RPMI7951 (cell line): ENCODE data around the gene BPIFB3. TPM values are rescaled to one million over a fixed set of nuclear protein-coding genes. Genes with fewer than 3 reads are reported as not detected.
"Not testable (repeated sequence)": the region's sequence is repeated elsewhere in the genome, so short reads cannot be mapped to it uniquely, and the experiment has no call there.

Source experiments
- DNase-seq: peaks from one replicate; pipeline ENCODE4 v3.0.0-alpha.2; 2012; ENCODE audit warnings: low read depth
- total RNA-seq: library from RNA; depleted of rRNA; stranded (reverse); fragments of >200 nt; shearing (Covaris generic); gene quantifications from 2 replicates; pipeline ENCODE4 v1.2.3, GENCODE V29; 2014; rRNA removed

The BPIFB3 gene
- total RNA-seq, 1 experiment from 2014 or later: not detected

DNA sequence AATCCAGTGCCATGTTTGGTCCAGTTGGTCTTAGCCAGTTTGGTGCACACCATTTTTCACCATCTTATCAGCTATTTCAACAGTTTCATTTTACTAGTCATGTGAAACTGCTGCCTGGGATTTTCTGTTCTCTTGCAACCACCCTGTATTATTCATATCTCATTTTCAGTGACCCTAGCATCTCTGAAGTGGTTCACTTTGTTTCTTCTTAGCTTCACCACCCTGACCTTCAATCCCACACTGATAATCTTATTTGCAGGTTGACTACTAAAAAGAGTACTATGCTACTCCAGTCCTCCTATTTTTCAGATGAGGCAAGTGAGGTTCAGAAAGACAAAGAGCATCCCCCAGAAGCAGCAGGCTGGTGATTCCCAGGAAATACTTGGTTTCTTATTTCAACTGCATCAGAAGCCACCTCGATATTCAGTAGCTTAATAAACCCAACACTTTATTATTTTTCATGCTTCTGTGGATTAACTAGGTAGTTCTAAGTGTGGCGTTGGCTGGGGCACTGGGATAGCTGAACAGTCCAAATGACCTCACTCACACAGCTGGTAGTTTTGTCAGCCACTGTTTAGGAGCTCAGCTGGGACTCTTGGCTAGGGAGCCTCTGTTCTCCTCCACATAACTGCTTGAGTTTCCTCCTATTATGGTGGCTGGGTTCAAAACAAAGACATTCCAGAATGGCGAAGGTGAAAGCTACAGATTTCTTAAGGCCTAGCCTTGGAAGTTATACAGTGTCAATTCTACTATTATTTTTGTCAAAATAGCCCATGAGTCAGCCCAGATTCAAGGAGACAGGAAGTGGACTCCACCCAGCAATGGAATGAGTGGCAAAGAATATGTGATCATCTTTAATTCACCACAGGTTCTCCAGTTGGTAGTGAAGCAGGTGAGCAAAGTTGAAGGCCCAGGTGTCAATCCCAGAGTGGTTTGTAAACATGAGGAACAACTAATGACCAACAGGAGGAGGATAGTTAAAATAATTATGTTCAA lies 66.3 kb downstream of the BPIFB3 start:
- DNase-seq: peak; percentile 16

GRCh38 chr20:33120934-33121333 lies 67.2 kb downstream of the BPIFB3 start:
- DNase-seq: no peak

DNA sequence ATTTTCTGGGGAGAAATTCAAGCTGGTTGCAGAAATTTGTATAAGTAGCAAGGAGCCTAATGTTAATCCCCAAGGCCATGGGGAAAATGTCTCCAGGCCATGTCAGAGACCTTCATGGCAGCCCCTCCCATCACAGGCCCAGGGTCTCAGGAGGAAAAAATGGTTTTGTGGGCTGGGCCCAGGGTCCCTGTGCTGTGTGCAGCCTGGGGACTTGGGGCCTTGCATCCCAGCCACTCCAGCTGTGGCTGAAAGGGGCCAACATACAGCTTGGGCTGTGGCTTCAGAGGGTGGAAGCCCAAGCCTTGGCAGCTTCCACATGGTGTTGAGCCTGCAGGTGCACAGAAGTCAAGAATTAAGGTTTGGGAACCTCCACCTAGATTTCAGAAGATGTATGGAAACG lies 68.6 kb downstream of the BPIFB3 start:
- DNase-seq: not testable (repeated sequence)

Other genes with a start within 250 kb of the BPIFB3 start
- gene MAPRE1, start 233.9 kb upstream of the BPIFB3 start, total RNA-seq: 190 and 215 TPM in 2 replicates
- gene EFCAB8, start 195.0 kb upstream of the BPIFB3 start, total RNA-seq: 0.10 and 1.1 TPM in 2 replicates
- gene SUN5, start 49.5 kb upstream of the BPIFB3 start, total RNA-seq: not detected in 2 replicates
- not detected in 2 replicates for gene BPIFB2, start 46.2 kb upstream of the BPIFB3 start, total RNA-seq
- gene BPIFB6, start 22.3 kb upstream of the BPIFB3 start, total RNA-seq: not detected in 2 replicates
- not detected in 2 replicates for gene BPIFB4, start 25.7 kb downstream of the BPIFB3 start, total RNA-seq
- not detected in 2 replicates for gene BPIFA2, start 114.3 kb downstream of the BPIFB3 start, total RNA-seq
- not detected in 2 replicates for gene BPIFA3, start 163.4 kb downstream of the BPIFB3 start, total RNA-seq
- gene BPIFA1, start 182.1 kb downstream of the BPIFB3 start, total RNA-seq: not detected in 2 replicates
- not detected in 2 replicates for gene BPIFB1, start 229.3 kb downstream of the BPIFB3 start, total RNA-seq